Liver (tissue), 3 donors: ENCODE measurements around the gene OSMR.

Experiments
- CTCF ChIP-seq: fragments of 150-350 bp; IDR thresholded peaks from 2 replicates; pipeline ENCODE4 v1.5.1; 2017; ENCODE audit warnings: improper control_type of control experiment, low read depth, low read length; ENCODE audit not compliant: missing input control
- FOXA2 ChIP-seq: IDR thresholded peaks from 2 replicates; pipeline ENCODE4 v1.6.1; 2016; ENCODE audit warnings: antibody characterized with exemption
- GABPA ChIP-seq, 2 donors: IDR thresholded peaks in 1 of 2; conservative IDR thresholded peaks in 1 of 2; 2 replicates each; pipeline ENCODE4 v1.6.1; 2016; ENCODE audit warnings: antibody characterized with exemption in 2 of 2, mild to moderate bottlenecking in 1 of 2, moderate library complexity in 1 of 2
- MAX ChIP-seq: IDR thresholded peaks from 2 replicates; pipeline ENCODE4 v1.6.1; 2016; ENCODE audit warnings: antibody characterized with exemption
- RAD21 ChIP-seq, 2 donors: IDR thresholded peaks; 2 replicates each; pipeline ENCODE4 v1.6.1; 2016; ENCODE audit warnings: antibody characterized with exemption in 2 of 2, mild to moderate bottlenecking in 2 of 2
- SP1 ChIP-seq: IDR thresholded peaks from 2 replicates; pipeline ENCODE4 v1.6.1; 2018; ENCODE audit warnings: antibody characterized with exemption, mild to moderate bottlenecking
- TAF1 ChIP-seq: conservative IDR thresholded peaks from 2 replicates; pipeline ENCODE4 v1.6.1; 2016; ENCODE audit warnings: antibody characterized with exemption, mild to moderate bottlenecking
- ZBTB33 ChIP-seq: IDR thresholded peaks from 2 replicates; pipeline ENCODE4 v1.6.1; 2016; ENCODE audit warnings: antibody characterized with exemption
- donor health status: healthy.
- donor health status: healthy.

GRCh38 chr5:38921174-38921573, 75.4 kb downstream of the OSMR start:
- TF ChIP-seq CTCF (no peak), GABPA (IDR thresholded peaks at IDR 0.05 in 1 of 2, conservative IDR thresholded peaks at IDR 0.05 in 1 of 2) (no peak), TAF1 (no peak), SP1 (no peak), RAD21 (IDR thresholded peaks at IDR 0.05) (no peak), MAX (no peak), FOXA2 (no peak), ZBTB33 (no peak)
